ENCODE data around the gene MANF. TPM values are rescaled to one million over a fixed set of nuclear protein-coding genes. Genes with fewer than 3 reads are reported as not detected.
"Not testable (repeated sequence)": the region's sequence is repeated elsewhere in the genome, so short reads cannot be mapped to it uniquely, and the experiment has no call there.

Gene MANF
- total RNA-seq, 1 donor from 2014 or later = 133 TPM

GRCh38 chr3:51384055-51384725 is 901 bp upstream of the MANF start:
- H3K4me3 ChIP-seq (ENCODE audit: low read depth, low read length) = peak overlapping the region; percentile 86
- peaks cover 5% of the 10 kb centered on the region for H3K36me3 ChIP-seq (ENCODE audit: control insufficient read depth, insufficient read depth, low read length)
- no peak for DNase-seq (ENCODE audit: low read depth)
- TF ChIP-seq CTCF (IDR thresholded peaks at IDR 0.05; ENCODE audit: insufficient read depth, low read length, poor library complexity, severe bottlenecking) = no peak
- H3K27me3 ChIP-seq (ENCODE audit: control insufficient read depth, insufficient read depth, low read length) = no peaks in the 10 kb centered on the region

- Histone ChIP-seq H3K36me3 (ENCODE audit: control insufficient read depth, insufficient read depth, low read length) (peaks cover 5% of the 10 kb centered on the region), H3K27me3 (ENCODE audit: control insufficient read depth, insufficient read depth, low read length) (no peaks in the 10 kb centered on the region), H3K4me3 (ENCODE audit: low read depth, low read length) (peak overlapping the region; percentile 86)
- no peak for TF ChIP-seq CTCF (IDR thresholded peaks at IDR 0.05; ENCODE audit: insufficient read depth, low read length, poor library complexity, severe bottlenecking)
- DNase-seq (ENCODE audit: low read depth) = no peak
Observed at GRCh38 chr3:51385621-51386091, 565 bp downstream of the MANF start.

GRCh38 chr3:51386159-51386851 is 1.2 kb downstream of the MANF start:
- no peaks in the 10 kb centered on the region for H3K27me3 ChIP-seq (ENCODE audit: control insufficient read depth, insufficient read depth, low read length)
- no peak for DNase-seq (ENCODE audit: low read depth)
- peaks cover 5% of the 10 kb centered on the region for H3K36me3 ChIP-seq (ENCODE audit: control insufficient read depth, insufficient read depth, low read length)
- TF ChIP-seq CTCF (IDR thresholded peaks at IDR 0.05; ENCODE audit: insufficient read depth, low read length, poor library complexity, severe bottlenecking) = no peak
- H3K4me3 ChIP-seq (ENCODE audit: low read depth, low read length) = peak overlapping the region; percentile 86

GRCh38 chr3:51386852-51387229 is 1.8 kb downstream of the MANF start:
- Histone ChIP-seq H3K4me3 (ENCODE audit: low read depth, low read length) (peak overlapping the region; percentile 0), H3K36me3 (ENCODE audit: control insufficient read depth, insufficient read depth, low read length) (peaks cover 5% of the 10 kb centered on the region), H3K27me3 (ENCODE audit: control insufficient read depth, insufficient read depth, low read length) (no peaks in the 10 kb centered on the region)
- no peak for TF ChIP-seq CTCF (IDR thresholded peaks at IDR 0.05; ENCODE audit: insufficient read depth, low read length, poor library complexity, severe bottlenecking)
- no peak for DNase-seq (ENCODE audit: low read depth)

- not testable (repeated sequence) for DNase-seq (ENCODE audit: low read depth); H3K36me3 ChIP-seq (ENCODE audit: control insufficient read depth, insufficient read depth, low read length); H3K27me3 ChIP-seq (ENCODE audit: control insufficient read depth, insufficient read depth, low read length); H3K4me3 ChIP-seq (ENCODE audit: low read depth, low read length)
Observed at GRCh38 chr3:51387281-51387680, 2.2 kb downstream of the MANF start.

- Histone ChIP-seq H3K27me3 (ENCODE audit: control insufficient read depth, insufficient read depth, low read length) (no peaks in the 10 kb centered on the region), H3K36me3 (ENCODE audit: control insufficient read depth, insufficient read depth, low read length) (peaks cover 11% of the 10 kb centered on the region), H3K4me3 (ENCODE audit: low read depth, low read length) (no peak overlapping the region)
- TF ChIP-seq CTCF (IDR thresholded peaks at IDR 0.05; ENCODE audit: insufficient read depth, low read length, poor library complexity, severe bottlenecking) = peak; percentile 29
- DNase-seq (ENCODE audit: low read depth) = peak; percentile 25
Observed at GRCh38 chr3:51388286-51389029, 3.4 kb downstream of the MANF start.

All from kidney epithelial cell (primary cell).